ENCODE results near the gene CLTCL1.
"Not testable (repeated sequence)": the region's sequence is repeated elsewhere in the genome, so short reads cannot be mapped to it uniquely, and the experiment has no call there.

The CLTCL1 gene

GRCh38 chr22:19331474-19331873 lies 40.0 kb upstream of the CLTCL1 start:
- H3K79me2 ChIP-seq, result no peaks in the 10 kb centered on the region

DNA sequence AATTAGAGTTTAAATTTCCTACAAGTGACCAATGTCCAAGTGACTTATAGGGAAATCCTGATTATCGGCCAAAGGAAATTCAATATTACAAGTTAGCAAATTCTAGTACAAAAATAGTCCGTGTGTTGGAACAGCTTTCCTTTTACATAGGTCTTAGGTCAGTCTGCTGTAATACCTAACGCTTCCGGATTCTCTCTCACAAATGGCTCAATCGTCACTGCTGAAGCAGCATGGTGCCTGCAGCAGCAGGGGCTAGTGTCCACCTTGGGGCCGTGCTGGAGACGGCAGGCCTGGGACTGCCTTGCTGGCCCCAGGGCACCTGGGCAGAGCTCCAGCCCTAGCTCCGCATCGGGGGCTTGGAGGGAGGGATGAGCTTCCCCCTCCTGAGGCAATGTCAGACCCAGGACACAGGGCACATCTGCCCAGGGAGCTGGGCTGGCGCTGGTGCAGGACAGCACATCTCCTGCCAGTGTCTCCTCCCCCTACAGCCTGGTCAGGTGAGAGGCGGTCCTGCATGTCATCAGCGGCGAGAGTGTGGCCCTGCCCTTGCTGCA lies 39.4 kb upstream of the CLTCL1 start:
- H3K4me2 ChIP-seq (ENCODE audit: low read length), result no peak overlapping the region
- no peaks in the 10 kb centered on the region for H3K9me3 ChIP-seq (ENCODE audit: control insufficient read depth, low read length)
- H3K9ac ChIP-seq, result no peak overlapping the region
- H3K27me3 ChIP-seq (ENCODE audit: control insufficient read depth, insufficient read depth, low read length), result no peaks in the 10 kb centered on the region
- no peak overlapping the region for H3K27ac ChIP-seq
- no peaks in the 10 kb centered on the region for H3K36me3 ChIP-seq (ENCODE audit: control insufficient read depth, insufficient read depth, low read length)
- no peak overlapping the region for H2AFZ ChIP-seq
- no peaks in the 10 kb centered on the region for H3K79me2 ChIP-seq
- H3K4me1 ChIP-seq, result no peaks in the 10 kb centered on the region
- TF ChIP-seq, protein P1, sequence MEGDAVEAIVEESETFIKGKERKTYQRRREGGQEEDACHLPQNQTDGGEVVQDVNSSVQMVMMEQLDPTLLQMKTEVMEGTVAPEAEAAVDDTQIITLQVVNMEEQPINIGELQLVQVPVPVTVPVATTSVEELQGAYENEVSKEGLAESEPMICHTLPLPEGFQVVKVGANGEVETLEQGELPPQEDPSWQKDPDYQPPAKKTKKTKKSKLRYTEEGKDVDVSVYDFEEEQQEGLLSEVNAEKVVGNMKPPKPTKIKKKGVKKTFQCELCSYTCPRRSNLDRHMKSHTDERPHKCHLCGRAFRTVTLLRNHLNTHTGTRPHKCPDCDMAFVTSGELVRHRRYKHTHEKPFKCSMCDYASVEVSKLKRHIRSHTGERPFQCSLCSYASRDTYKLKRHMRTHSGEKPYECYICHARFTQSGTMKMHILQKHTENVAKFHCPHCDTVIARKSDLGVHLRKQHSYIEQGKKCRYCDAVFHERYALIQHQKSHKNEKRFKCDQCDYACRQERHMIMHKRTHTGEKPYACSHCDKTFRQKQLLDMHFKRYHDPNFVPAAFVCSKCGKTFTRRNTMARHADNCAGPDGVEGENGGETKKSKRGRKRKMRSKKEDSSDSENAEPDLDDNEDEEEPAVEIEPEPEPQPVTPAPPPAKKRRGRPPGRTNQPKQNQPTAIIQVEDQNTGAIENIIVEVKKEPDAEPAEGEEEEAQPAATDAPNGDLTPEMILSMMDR (IDR thresholded peaks at IDR 0.05), result no peak
- no peak overlapping the region for H3K4me3 ChIP-seq (ENCODE audit: low read depth, low read length)

More at GRCh38 chr22:19331474-19331873, 40.0 kb upstream of the CLTCL1 start:
- H2AFZ ChIP-seq, result no peak overlapping the region
- H3K27ac ChIP-seq, result no peak overlapping the region
- no peak overlapping the region for H3K4me2 ChIP-seq (ENCODE audit: low read length)
- H3K9me3 ChIP-seq (ENCODE audit: control insufficient read depth, low read length), result no peaks in the 10 kb centered on the region
- no peak overlapping the region for H3K4me3 ChIP-seq (ENCODE audit: low read depth, low read length)
- no peak overlapping the region for H3K9ac ChIP-seq
- H3K4me1 ChIP-seq, result no peaks in the 10 kb centered on the region
- TF ChIP-seq, protein P1 (IDR thresholded peaks at IDR 0.05), result no peak
- H3K36me3 ChIP-seq (ENCODE audit: control insufficient read depth, insufficient read depth, low read length), result no peaks in the 10 kb centered on the region
- no peaks in the 10 kb centered on the region for H3K27me3 ChIP-seq (ENCODE audit: control insufficient read depth, insufficient read depth, low read length)

GRCh38 chr22:19330205-19330604 lies 38.7 kb upstream of the CLTCL1 start:
- H3K4me2 ChIP-seq (ENCODE audit: low read length); H3K36me3 ChIP-seq (ENCODE audit: control insufficient read depth, insufficient read depth, low read length): not testable (repeated sequence)

GRCh38 chr22:19329454-19329853 lies 37.9 kb upstream of the CLTCL1 start:
- no peak overlapping the region for H3K4me3 ChIP-seq (ENCODE audit: low read depth, low read length)
- H3K79me2 ChIP-seq, result no peaks in the 10 kb centered on the region
- H3K9me3 ChIP-seq (ENCODE audit: control insufficient read depth, low read length), result no peaks in the 10 kb centered on the region
- H3K36me3 ChIP-seq (ENCODE audit: control insufficient read depth, insufficient read depth, low read length), result no peaks in the 10 kb centered on the region
- H3K27me3 ChIP-seq (ENCODE audit: control insufficient read depth, insufficient read depth, low read length), result no peaks in the 10 kb centered on the region
- TF ChIP-seq, protein P1 (IDR thresholded peaks at IDR 0.05), result no peak
- no peaks in the 10 kb centered on the region for H3K4me1 ChIP-seq
- H3K4me2 ChIP-seq (ENCODE audit: low read length), result no peak overlapping the region
- no peak overlapping the region for H3K9ac ChIP-seq
- no peak overlapping the region for H2AFZ ChIP-seq
- no peak overlapping the region for H3K27ac ChIP-seq

More at GRCh38 chr22:19330205-19330604, 38.7 kb upstream of the CLTCL1 start:
- not testable (repeated sequence) for H3K9ac ChIP-seq; H3K4me1 ChIP-seq; H3K9me3 ChIP-seq (ENCODE audit: control insufficient read depth, low read length); H3K4me3 ChIP-seq (ENCODE audit: low read depth, low read length); H2AFZ ChIP-seq; H3K27me3 ChIP-seq (ENCODE audit: control insufficient read depth, insufficient read depth, low read length); H3K27ac ChIP-seq; H3K79me2 ChIP-seq

DNA sequence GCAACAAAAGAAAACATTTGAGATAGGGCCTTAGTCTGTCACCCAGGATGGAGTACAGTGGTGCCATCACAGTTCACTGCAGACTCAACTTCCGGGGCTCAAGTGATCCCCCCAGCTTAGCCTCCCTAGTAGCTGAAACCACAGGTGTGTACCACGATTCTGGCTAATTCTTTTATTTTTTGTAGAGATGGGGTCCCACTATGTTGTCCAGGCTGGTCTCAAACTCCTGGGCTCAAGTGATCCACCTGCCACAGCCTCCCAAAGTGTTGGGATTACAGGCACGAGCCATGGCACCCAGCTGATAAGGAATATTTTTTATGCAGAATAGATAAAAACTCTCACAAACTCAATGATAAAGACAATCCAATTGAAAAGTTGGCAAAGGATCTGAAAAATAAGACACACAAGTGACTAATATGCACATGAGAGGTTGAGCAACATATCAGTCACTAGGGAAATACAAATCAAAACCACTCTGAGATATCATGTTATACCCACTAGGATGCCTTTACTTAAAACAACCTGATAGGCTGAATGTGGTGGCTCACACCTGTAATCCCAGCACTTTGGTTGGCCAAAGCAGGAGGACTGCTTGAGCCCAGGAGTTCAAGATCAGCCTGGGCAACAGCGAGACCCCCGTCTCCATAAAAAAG lies 33.9 kb upstream of the CLTCL1 start:
- TF ChIP-seq, protein P1 (IDR thresholded peaks at IDR 0.05), result no peak
- no peaks in the 10 kb centered on the region for H3K36me3 ChIP-seq (ENCODE audit: control insufficient read depth, insufficient read depth, low read length)
- H3K4me3 ChIP-seq (ENCODE audit: low read depth, low read length), result no peak overlapping the region
- no peak overlapping the region for H3K27ac ChIP-seq
- no peaks in the 10 kb centered on the region for H3K9me3 ChIP-seq (ENCODE audit: control insufficient read depth, low read length)
- H3K9ac ChIP-seq, result no peak overlapping the region
- no peak overlapping the region for H3K4me2 ChIP-seq (ENCODE audit: low read length)
- H3K79me2 ChIP-seq, result no peaks in the 10 kb centered on the region
- no peak overlapping the region for H2AFZ ChIP-seq
- H3K4me1 ChIP-seq, result no peaks in the 10 kb centered on the region
- no peaks in the 10 kb centered on the region for H3K27me3 ChIP-seq (ENCODE audit: control insufficient read depth, insufficient read depth, low read length)

DNA sequence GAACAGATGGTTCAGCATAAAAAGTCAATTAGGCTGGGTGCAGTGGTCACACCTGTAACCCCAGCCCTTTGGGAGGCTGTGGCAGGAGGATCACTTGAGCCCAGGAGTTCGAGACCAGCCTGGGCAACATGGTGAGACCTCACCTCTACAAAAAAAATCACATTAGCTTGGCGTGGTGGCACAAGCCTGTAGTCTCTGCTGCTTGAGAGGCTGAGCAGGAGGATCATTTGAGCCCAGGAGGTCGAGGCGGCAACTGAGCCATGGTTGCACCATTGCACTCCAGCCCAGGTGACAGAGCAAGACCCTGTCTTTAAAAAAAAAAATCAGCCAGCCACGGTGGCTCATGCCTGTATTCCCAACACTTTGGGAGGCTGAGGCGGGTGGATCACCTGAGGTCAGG lies 31.9 kb upstream of the CLTCL1 start:
- H3K27ac ChIP-seq; H3K9ac ChIP-seq; H3K4me3 ChIP-seq (ENCODE audit: low read depth, low read length); H3K79me2 ChIP-seq; H3K9me3 ChIP-seq (ENCODE audit: control insufficient read depth, low read length); H3K4me1 ChIP-seq; H3K27me3 ChIP-seq (ENCODE audit: control insufficient read depth, insufficient read depth, low read length); H2AFZ ChIP-seq; H3K4me2 ChIP-seq (ENCODE audit: low read length); H3K36me3 ChIP-seq (ENCODE audit: control insufficient read depth, insufficient read depth, low read length): not testable (repeated sequence)
